ENCODE data around the gene A1BG.

GRCh38 chr19:58393725-58394033 is 40.4 kb upstream of the A1BG start:
- TF ChIP-seq POLR2A (IDR thresholded peaks at IDR 0.05; ENCODE audit: low read depth, low read length), result no peak
- TF ChIP-seq TAF1 (IDR thresholded peaks at IDR 0.05; ENCODE audit: borderline replicate concordance, low read depth, low read length), result no peak
